ENCODE results near the gene BACH2.

- TF ChIP-seq POLR2AphosphoS5 (IDR thresholded peaks at IDR 0.05; ENCODE audit: low read depth, low read length): no peak
- no peak for TF ChIP-seq POLR2A (IDR thresholded peaks at IDR 0.05; ENCODE audit: low read depth, low read length)
Measured at GRCh38 chr6:90053614-90054013, 243.0 kb downstream of the BACH2 start.

Measured in GM12892 (cell line).